Esophagus muscularis mucosa (tissue), 3 donors: ENCODE data around the gene TNFRSF1A.

ENCODE experiments used
- CTCF ChIP-seq, 3 experiments: fragments of 200-600 bp in 2 of 3; fragments of 450-650 bp in 1 of 3; sonication (generic) in 2 of 3; IDR thresholded peaks; one replicate each; pipeline ENCODE4 v1.5.1; 2017 to 2019; ENCODE audit warnings: antibody characterized with exemption in 3 of 3, mild to moderate bottlenecking in 2 of 3, moderate library complexity in 1 of 3
- POLR2A ChIP-seq: fragments of 450-650 bp; IDR thresholded peaks from one replicate; pipeline ENCODE4 v1.6.1; 2017; ENCODE audit warnings: antibody characterized with exemption, moderate library complexity, mild to moderate bottlenecking, low read depth
- POLR2AphosphoS5 ChIP-seq, 2 donors: sonication (generic); formaldehyde crosslinking; IDR thresholded peaks; one replicate each; pipeline ENCODE4 v1.6.1; 2017; ENCODE audit warnings: antibody characterized with exemption in 2 of 2

GRCh38 chr12:6369916-6370575 lies 28.2 kb upstream of the TNFRSF1A start:
- TF ChIP-seq CTCF (IDR thresholded peaks at IDR 0.05): no peak
- no peak for TF ChIP-seq POLR2A
- TF ChIP-seq POLR2AphosphoS5 (IDR thresholded peaks at IDR 0.05): no peak
